ENCODE measurements around the gene GTSF1L.

Gene GTSF1L

GRCh38 chr20:43711098-43711654 is 15.6 kb downstream of the GTSF1L start:
- H3K36me3 ChIP-seq (ENCODE audit: insufficient read depth, low read length), result no peaks in the 10 kb centered on the region
- no peak overlapping the region for H3K4me3 ChIP-seq (ENCODE audit: low read depth in 1 of 2, low read length in 2 of 2)
- H3K27ac ChIP-seq (ENCODE audit: low read depth, low read length), result no peak overlapping the region
- no peak overlapping the region for H3K9ac ChIP-seq (ENCODE audit: low read length)
- no peaks in the 10 kb centered on the region for H3K9me3 ChIP-seq (ENCODE audit: low read length)
- H3K4me1 ChIP-seq (ENCODE audit: insufficient read depth, low read length), result no peaks in the 10 kb centered on the region
- no peaks in the 10 kb centered on the region for H3K27me3 ChIP-seq (ENCODE audit: control insufficient read depth in 1 of 2, insufficient read depth in 2 of 2, low read length in 2 of 2)

DNA sequence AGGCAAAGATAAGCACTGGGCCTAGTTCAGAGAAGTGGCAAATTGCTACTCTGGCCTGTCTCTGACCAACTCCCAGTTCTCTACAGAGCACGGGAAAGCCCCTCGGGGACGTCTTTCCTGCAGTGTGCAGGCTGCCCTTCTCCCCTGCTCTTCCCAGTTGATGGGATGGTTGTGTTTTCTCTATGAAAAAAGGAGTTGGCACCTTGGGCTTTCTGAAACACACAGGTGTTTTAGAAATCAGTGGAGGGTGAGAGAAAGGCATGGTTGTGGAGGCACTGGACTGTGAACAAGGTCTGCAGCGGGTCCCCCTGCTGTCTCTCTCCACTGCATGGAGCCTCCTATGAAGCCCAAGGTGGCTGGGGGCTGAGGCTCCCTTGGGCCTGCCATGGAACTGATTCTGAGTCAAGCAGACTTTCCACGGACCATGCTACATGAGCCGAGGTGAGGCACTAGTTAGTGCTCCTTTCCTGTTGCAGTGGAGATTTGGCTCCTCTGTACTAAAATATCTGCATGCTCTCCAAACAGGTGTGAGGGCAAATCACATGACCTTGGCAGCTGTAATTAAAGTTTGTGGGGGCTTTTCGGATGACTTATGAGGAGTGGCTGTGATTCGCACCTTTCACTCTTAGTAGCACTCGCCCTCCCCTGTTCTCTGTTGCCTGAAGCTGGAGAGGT is 16.3 kb downstream of the GTSF1L start:
- Histone ChIP-seq H3K27ac (ENCODE audit: low read depth, low read length) (no peak overlapping the region), H3K4me1 (ENCODE audit: insufficient read depth, low read length) (no peaks in the 10 kb centered on the region), H3K27me3 (ENCODE audit: control insufficient read depth in 1 of 2, insufficient read depth in 2 of 2, low read length in 2 of 2) (no peaks in the 10 kb centered on the region), H3K9ac (ENCODE audit: low read length) (no peak overlapping the region), H3K36me3 (ENCODE audit: insufficient read depth, low read length) (no peaks in the 10 kb centered on the region), H3K9me3 (ENCODE audit: low read length) (no peaks in the 10 kb centered on the region), H3K4me3 (ENCODE audit: low read depth in 1 of 2, low read length in 2 of 2) (no peak overlapping the region)

DNA sequence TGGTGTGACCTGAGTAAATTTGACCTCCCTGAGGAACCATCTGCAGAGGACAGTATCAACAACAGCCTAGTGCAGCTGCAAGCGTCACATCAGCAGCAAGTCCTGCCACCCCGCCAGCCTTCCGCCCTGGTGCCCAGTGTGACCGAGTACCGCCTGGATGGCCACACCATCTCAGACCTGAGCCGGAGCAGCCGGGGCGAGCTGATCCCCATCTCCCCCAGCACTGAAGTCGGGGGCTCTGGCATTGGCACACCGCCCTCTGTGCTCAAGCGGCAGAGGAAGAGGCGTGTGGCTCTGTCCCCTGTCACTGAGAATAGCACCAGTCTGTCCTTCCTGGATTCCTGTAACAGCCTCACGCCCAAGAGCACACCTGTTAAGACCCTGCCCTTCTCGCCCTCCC is 24.3 kb downstream of the GTSF1L start:
- no peak overlapping the region for H3K9ac ChIP-seq (ENCODE audit: low read length)
- H3K36me3 ChIP-seq (ENCODE audit: insufficient read depth, low read length), result no peaks in the 10 kb centered on the region
- H3K27ac ChIP-seq (ENCODE audit: low read depth, low read length), result no peak overlapping the region
- H3K4me3 ChIP-seq (ENCODE audit: low read depth in 1 of 2, low read length in 2 of 2), result no peak overlapping the region
- H3K27me3 ChIP-seq (ENCODE audit: control insufficient read depth in 1 of 2, insufficient read depth in 2 of 2, low read length in 2 of 2), result no peaks in the 10 kb centered on the region
- H3K4me1 ChIP-seq (ENCODE audit: insufficient read depth, low read length), result no peaks in the 10 kb centered on the region
- H3K9me3 ChIP-seq (ENCODE audit: low read length), result no peaks in the 10 kb centered on the region

- H3K36me3 ChIP-seq (ENCODE audit: insufficient read depth, low read length), result no peaks in the 10 kb centered on the region
- H3K9ac ChIP-seq (ENCODE audit: low read length), result no peak overlapping the region
- no peaks in the 10 kb centered on the region for H3K4me1 ChIP-seq (ENCODE audit: insufficient read depth, low read length)
- no peak overlapping the region for H3K27ac ChIP-seq (ENCODE audit: low read depth, low read length)
- no peaks in the 10 kb centered on the region for H3K9me3 ChIP-seq (ENCODE audit: low read length)
- no peaks in the 10 kb centered on the region for H3K27me3 ChIP-seq (ENCODE audit: control insufficient read depth in 1 of 2, insufficient read depth in 2 of 2, low read length in 2 of 2)
- no peak overlapping the region for H3K4me3 ChIP-seq (ENCODE audit: low read depth in 1 of 2, low read length in 2 of 2)
These were observed 26.2 kb downstream of the GTSF1L start for GRCh38 chr20:43700627-43701026.

GRCh38 chr20:43699941-43700565 is 26.7 kb downstream of the GTSF1L start:
- Histone ChIP-seq H3K27me3 (ENCODE audit: control insufficient read depth in 1 of 2, insufficient read depth in 2 of 2, low read length in 2 of 2) (no peaks in the 10 kb centered on the region), H3K4me3 (ENCODE audit: low read depth in 1 of 2, low read length in 2 of 2) (no peak overlapping the region), H3K9ac (ENCODE audit: low read length) (no peak overlapping the region), H3K4me1 (ENCODE audit: insufficient read depth, low read length) (no peaks in the 10 kb centered on the region), H3K9me3 (ENCODE audit: low read length) (no peaks in the 10 kb centered on the region), H3K36me3 (ENCODE audit: insufficient read depth, low read length) (no peaks in the 10 kb centered on the region), H3K27ac (ENCODE audit: low read depth, low read length) (no peak overlapping the region)

GRCh38 chr20:43695571-43695970 is 31.2 kb downstream of the GTSF1L start:
- Histone ChIP-seq H3K36me3 (ENCODE audit: insufficient read depth, low read length) (no peaks in the 10 kb centered on the region), H3K27me3 (ENCODE audit: control insufficient read depth in 1 of 2, insufficient read depth in 2 of 2, low read length in 2 of 2) (no peaks in the 10 kb centered on the region), H3K4me1 (ENCODE audit: insufficient read depth, low read length) (no peaks in the 10 kb centered on the region), H3K9me3 (ENCODE audit: low read length) (no peaks in the 10 kb centered on the region), H3K9ac (ENCODE audit: low read length) (no peak overlapping the region), H3K4me3 (ENCODE audit: low read depth in 1 of 2, low read length in 2 of 2) (no peak overlapping the region), H3K27ac (ENCODE audit: low read depth, low read length) (no peak overlapping the region)

GRCh38 chr20:43694763-43695162 is 32.0 kb downstream of the GTSF1L start:
- Histone ChIP-seq H3K36me3 (ENCODE audit: insufficient read depth, low read length) (no peaks in the 10 kb centered on the region), H3K4me3 (ENCODE audit: low read depth in 1 of 2, low read length in 2 of 2) (no peak overlapping the region), H3K4me1 (ENCODE audit: insufficient read depth, low read length) (no peaks in the 10 kb centered on the region), H3K9ac (ENCODE audit: low read length) (no peak overlapping the region), H3K27me3 (ENCODE audit: control insufficient read depth in 1 of 2, insufficient read depth in 2 of 2, low read length in 2 of 2) (no peaks in the 10 kb centered on the region), H3K27ac (ENCODE audit: low read depth, low read length) (no peak overlapping the region), H3K9me3 (ENCODE audit: low read length) (no peaks in the 10 kb centered on the region)

DNA sequence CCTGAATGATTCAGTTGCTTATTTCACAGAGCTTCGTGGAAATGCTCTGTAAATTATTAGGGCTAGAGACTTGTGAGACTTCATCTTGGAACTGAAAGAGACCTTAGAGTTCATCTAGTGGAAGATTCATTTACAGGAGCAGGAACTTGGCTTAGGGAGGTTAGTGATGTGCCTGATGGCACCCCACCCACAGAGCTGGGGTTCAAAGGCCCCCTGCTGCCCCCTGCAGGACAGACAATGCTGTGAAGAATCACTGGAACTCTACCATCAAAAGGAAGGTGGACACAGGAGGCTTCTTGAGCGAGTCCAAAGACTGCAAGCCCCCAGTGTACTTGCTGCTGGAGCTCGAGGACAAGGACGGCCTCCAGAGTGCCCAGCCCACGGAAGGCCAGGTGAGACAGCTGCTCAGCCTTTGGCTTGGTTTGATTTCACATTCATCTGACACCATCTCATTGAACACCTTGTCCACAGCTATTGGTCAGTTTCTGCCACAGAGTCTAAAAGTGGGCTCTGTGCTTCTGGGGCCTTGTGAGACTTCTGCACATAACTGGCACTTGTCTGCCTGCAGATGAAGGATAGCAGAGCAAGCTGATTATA is 34.8 kb downstream of the GTSF1L start:
- H3K27ac ChIP-seq (ENCODE audit: low read depth, low read length), result no peak overlapping the region
- H3K4me1 ChIP-seq (ENCODE audit: insufficient read depth, low read length), result no peaks in the 10 kb centered on the region
- no peaks in the 10 kb centered on the region for H3K36me3 ChIP-seq (ENCODE audit: insufficient read depth, low read length)
- no peak overlapping the region for H3K9ac ChIP-seq (ENCODE audit: low read length)
- no peaks in the 10 kb centered on the region for H3K9me3 ChIP-seq (ENCODE audit: low read length)
- no peaks in the 10 kb centered on the region for H3K27me3 ChIP-seq (ENCODE audit: control insufficient read depth in 1 of 2, insufficient read depth in 2 of 2, low read length in 2 of 2)
- H3K4me3 ChIP-seq (ENCODE audit: low read depth in 1 of 2, low read length in 2 of 2), result no peak overlapping the region

GRCh38 chr20:43690943-43691598 is 35.7 kb downstream of the GTSF1L start:
- H3K27ac ChIP-seq (ENCODE audit: low read depth, low read length), result no peak overlapping the region
- no peaks in the 10 kb centered on the region for H3K9me3 ChIP-seq (ENCODE audit: low read length)
- no peak overlapping the region for H3K9ac ChIP-seq (ENCODE audit: low read length)
- no peak overlapping the region for H3K4me3 ChIP-seq (ENCODE audit: low read depth in 1 of 2, low read length in 2 of 2)
- H3K27me3 ChIP-seq (ENCODE audit: control insufficient read depth in 1 of 2, insufficient read depth in 2 of 2, low read length in 2 of 2), result no peaks in the 10 kb centered on the region
- no peaks in the 10 kb centered on the region for H3K4me1 ChIP-seq (ENCODE audit: insufficient read depth, low read length)
- no peaks in the 10 kb centered on the region for H3K36me3 ChIP-seq (ENCODE audit: insufficient read depth, low read length)

- Histone ChIP-seq H3K36me3 (ENCODE audit: insufficient read depth, low read length) (no peaks in the 10 kb centered on the region), H3K9ac (ENCODE audit: low read length) (no peak overlapping the region), H3K4me1 (ENCODE audit: insufficient read depth, low read length) (no peaks in the 10 kb centered on the region), H3K4me3 (ENCODE audit: low read depth in 1 of 2, low read length in 2 of 2) (no peak overlapping the region), H3K27me3 (ENCODE audit: control insufficient read depth in 1 of 2, insufficient read depth in 2 of 2, low read length in 2 of 2) (no peaks in the 10 kb centered on the region), H3K27ac (ENCODE audit: low read depth, low read length) (no peak overlapping the region), H3K9me3 (ENCODE audit: low read length) (no peaks in the 10 kb centered on the region)
These were observed 37.6 kb downstream of the GTSF1L start for GRCh38 chr20:43689165-43689564.

GRCh38 chr20:43686820-43687219 is 40.0 kb downstream of the GTSF1L start:
- Histone ChIP-seq H3K27me3 (ENCODE audit: control insufficient read depth in 1 of 2, insufficient read depth in 2 of 2, low read length in 2 of 2) (no peaks in the 10 kb centered on the region), H3K36me3 (ENCODE audit: insufficient read depth, low read length) (no peaks in the 10 kb centered on the region), H3K9ac (ENCODE audit: low read length) (no peak overlapping the region), H3K9me3 (ENCODE audit: low read length) (no peaks in the 10 kb centered on the region), H3K4me1 (ENCODE audit: insufficient read depth, low read length) (no peaks in the 10 kb centered on the region), H3K4me3 (ENCODE audit: low read depth in 1 of 2, low read length in 2 of 2) (no peak overlapping the region), H3K27ac (ENCODE audit: low read depth, low read length) (no peak overlapping the region)
